Body of pancreas (tissue), 4 donors: ENCODE measurements around the gene CKAP5.

Experiments used
- POLR2A ChIP-seq, 3 donors: fragments of 450-650 bp; IDR thresholded peaks; one replicate each; pipeline ENCODE4 v1.6.1; 2016; ENCODE audit warnings: antibody characterized with exemption in 3 of 3, mild to moderate bottlenecking in 2 of 3
- TF ChIP-seq, protein P1 (sequence below), 7 experiments: fragments of 450-650 bp in 4 of 7; fragments of 200-600 bp in 3 of 7; sonication (generic) in 3 of 7; IDR thresholded peaks; one replicate each; pipeline ENCODE4 v1.5.1; 2016 to 2019; ENCODE audit warnings: antibody characterized with exemption in 7 of 7

DNA sequence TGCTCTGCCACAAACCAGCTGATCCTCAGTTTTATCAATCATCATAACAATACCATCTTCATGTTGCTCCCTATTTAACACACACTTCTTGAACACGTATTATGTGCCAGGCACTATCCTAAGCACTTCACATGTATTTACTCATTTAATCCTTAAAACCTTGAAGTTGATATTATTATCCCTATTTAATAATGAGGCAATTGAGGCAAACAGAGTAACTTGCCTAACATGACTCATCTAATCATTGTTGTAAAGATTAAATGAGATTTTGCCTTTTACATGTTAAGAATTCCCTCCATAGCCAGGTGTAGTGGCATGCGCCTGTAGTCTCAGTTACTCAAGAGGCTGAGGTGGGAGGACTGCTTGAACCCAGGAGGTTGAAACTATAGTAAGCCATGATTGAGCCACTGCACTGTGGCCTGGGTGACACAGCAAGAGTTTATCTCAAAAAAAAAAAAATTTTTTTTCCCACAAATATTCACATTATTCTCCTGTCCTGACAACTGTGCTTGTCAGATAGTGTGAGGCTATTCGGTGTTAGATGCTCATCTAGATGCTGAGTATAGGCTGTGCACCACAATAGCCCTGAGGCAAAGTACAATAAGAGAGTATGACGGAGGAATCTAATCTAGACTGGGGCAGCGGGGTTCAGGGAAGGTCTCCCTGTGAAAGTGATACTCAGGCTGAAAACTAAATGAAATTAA, 13.4 kb downstream of the CKAP5 start:
- TF ChIP-seq, protein P1, sequence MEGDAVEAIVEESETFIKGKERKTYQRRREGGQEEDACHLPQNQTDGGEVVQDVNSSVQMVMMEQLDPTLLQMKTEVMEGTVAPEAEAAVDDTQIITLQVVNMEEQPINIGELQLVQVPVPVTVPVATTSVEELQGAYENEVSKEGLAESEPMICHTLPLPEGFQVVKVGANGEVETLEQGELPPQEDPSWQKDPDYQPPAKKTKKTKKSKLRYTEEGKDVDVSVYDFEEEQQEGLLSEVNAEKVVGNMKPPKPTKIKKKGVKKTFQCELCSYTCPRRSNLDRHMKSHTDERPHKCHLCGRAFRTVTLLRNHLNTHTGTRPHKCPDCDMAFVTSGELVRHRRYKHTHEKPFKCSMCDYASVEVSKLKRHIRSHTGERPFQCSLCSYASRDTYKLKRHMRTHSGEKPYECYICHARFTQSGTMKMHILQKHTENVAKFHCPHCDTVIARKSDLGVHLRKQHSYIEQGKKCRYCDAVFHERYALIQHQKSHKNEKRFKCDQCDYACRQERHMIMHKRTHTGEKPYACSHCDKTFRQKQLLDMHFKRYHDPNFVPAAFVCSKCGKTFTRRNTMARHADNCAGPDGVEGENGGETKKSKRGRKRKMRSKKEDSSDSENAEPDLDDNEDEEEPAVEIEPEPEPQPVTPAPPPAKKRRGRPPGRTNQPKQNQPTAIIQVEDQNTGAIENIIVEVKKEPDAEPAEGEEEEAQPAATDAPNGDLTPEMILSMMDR (IDR thresholded peaks at IDR 0.05) = no peak
- no peak for TF ChIP-seq POLR2A (IDR thresholded peaks at IDR 0.05)
